GM21367 (cell line): Measurements from ENCODE around the gene TCIRG1.
"Not testable (repeated sequence)": the region's sequence is repeated elsewhere in the genome, so short reads cannot be mapped to it uniquely, and the experiment has no call there.

Experiments used
- ATAC-seq: cut with Tn5 transposase; IDR thresholded peaks from one replicate; pipeline ENCODE4 v1.9.1; 2021; ENCODE audit not compliant: unreplicated experiment

TCIRG1 gene

GRCh38 chr11:68082481-68082880 lies 43.7 kb downstream of the TCIRG1 start:
- ATAC-seq: no peak

DNA sequence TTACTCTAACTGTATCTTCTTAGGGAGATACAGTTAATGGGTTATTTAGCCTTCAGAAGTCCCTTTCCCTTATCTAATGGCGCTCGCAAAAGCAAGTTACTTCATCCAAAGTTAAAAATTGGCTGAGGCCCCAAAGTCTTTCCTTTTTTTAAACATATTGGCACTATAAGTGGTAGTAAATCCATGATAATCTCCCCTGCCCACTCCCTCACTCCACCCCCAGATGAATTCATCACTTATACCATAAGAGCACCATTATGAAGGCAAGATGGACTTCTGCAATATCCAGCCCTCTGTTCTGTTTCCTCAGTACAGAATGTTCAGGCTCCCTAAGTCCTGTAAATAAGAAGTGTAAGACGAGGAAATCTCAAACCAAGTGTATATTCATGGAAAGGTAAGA lies 44.7 kb downstream of the TCIRG1 start:
- no peak for ATAC-seq

DNA sequence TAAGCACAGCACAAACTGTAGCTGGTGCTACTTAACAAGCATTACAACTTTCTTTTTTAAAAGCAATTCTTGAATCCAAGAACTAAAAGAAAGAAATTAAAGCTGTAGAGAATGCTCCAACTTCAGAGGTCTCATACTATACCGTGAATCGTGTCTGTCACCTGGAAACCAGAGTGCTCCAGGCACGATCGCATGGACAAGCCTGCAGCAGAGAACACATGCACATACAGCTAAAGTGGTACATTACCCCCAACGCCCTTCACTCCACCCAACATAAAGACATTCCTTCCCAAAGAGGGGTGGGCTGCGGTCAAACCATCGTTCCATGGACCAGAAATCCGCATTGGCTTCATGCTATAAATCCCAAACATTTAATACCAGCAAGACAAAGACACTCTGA lies 50.9 kb downstream of the TCIRG1 start:
- ATAC-seq: no peak

GRCh38 chr11:68090287-68090686 lies 51.5 kb downstream of the TCIRG1 start:
- ATAC-seq: no peak

GRCh38 chr11:68090706-68091105 lies 51.9 kb downstream of the TCIRG1 start:
- peak; percentile 64 for ATAC-seq

GRCh38 chr11:68092411-68092810 lies 53.6 kb downstream of the TCIRG1 start:
- ATAC-seq: no peak

DNA sequence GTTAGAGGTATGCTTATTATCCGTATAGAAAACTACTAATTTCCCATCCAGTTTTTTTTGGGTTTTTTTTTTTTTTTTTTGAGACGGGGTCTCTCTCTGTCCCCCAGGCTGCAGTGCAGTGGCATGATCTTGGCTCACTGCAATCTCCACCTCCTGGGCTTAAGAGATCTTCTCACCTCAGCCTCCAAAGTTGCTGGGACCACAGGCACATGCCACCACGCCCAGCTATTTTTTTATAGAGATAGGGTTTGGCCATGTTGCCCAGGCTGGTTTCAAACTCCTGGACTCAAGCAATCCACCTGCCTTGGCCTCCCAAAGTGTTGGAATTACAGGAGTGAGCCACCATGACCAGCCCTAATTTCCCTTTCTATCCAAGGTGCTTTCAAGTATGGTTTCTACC lies 54.1 kb downstream of the TCIRG1 start:
- ATAC-seq: not testable (repeated sequence)

DNA sequence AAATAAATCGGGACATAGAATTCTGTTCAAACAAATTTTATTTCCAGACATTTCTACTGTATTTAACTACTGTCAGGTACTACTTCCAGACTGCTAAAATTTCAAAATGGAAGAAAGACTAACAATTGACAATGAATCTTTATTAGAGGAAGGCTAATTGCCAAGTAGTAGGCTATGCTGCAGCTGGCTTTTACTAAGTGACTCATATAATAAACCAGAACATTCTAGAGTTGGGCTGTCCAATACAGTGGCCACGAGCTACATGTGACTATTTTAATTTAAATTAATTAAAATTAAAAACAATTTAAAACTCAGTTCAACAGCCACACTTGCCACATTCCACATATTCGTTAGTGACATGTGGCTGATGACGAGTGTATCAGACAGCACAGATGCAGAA lies 54.7 kb downstream of the TCIRG1 start:
- ATAC-seq: no peak

DNA sequence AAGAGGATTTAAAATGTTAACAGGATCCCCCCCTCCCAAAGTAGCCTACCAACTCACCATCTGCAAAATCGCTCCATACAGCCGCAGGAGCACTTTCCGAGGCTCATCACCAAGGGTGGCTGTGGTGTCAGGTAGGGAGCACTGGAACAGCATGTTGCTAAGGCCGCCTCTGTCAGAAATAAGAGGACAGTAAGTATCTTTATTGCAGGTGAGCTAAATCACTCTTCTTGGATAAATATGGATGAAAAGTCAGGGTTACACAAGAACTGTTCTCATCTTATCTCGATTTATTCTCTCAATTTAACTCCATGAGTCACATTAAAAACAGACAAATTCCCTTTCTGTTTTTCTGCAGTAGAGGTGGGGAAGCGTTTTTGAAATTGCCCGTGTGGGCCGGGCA lies 58.1 kb downstream of the TCIRG1 start:
- no peak for ATAC-seq

- ATAC-seq: no peak
Measured at GRCh38 chr11:68099057-68099456, 60.2 kb downstream of the TCIRG1 start.

GRCh38 chr11:68099474-68100405 lies 60.9 kb downstream of the TCIRG1 start:
- no peak for ATAC-seq
